K562 (cell line): ENCODE data around the gene UBE2H. TPM values are rescaled to one million over a fixed set of nuclear protein-coding genes. Genes with fewer than 3 reads are reported as not detected.

Experiments
- ATF1 ChIP-seq, 2 experiments: fragments of 450-650 bp in 1 of 2; IDR thresholded peaks; 2 replicates each; pipeline ENCODE4 v1.6.1; 2016; ENCODE audit warnings: missing compliant biosample characterization in 1 of 2, missing genetic modification characterization in 1 of 2
- CEBPZ ChIP-seq: fragments of 150-350 bp; IDR thresholded peaks from 2 replicates; pipeline ENCODE4 v1.6.1; 2014; ENCODE audit warnings: low read depth, mild to moderate bottlenecking, low read length, borderline replicate concordance
- ERF ChIP-seq: fragments of 450-650 bp; formaldehyde crosslinking; IDR thresholded peaks from 2 replicates; pipeline ENCODE4 v1.4.0; 2020; ENCODE audit warnings: mild to moderate bottlenecking, mixed read lengths
- ESRRA ChIP-seq: fragments of 450-650 bp; IDR thresholded peaks from 2 replicates; pipeline ENCODE4 v1.6.1; 2014; ENCODE audit warnings: low read depth, mild to moderate bottlenecking, moderate library complexity, borderline replicate concordance
- HES1 ChIP-seq: fragments of 450-650 bp; IDR thresholded peaks from 2 replicates; pipeline ENCODE4 v1.6.1; 2016; ENCODE audit warnings: low read depth, mild to moderate bottlenecking, moderate library complexity
- NFIC ChIP-seq: fragments of 450-650 bp; IDR thresholded peaks from 2 replicates; pipeline ENCODE4 v1.6.1; 2017; ENCODE audit warnings: mild to moderate bottlenecking, inconsistent platforms
- STAT5B ChIP-seq: fragments of 250-450 bp; sonication (Bioruptor Pico); IDR thresholded peaks from 2 replicates; pipeline ENCODE4 v1.8.0; 2021; ENCODE audit warnings: mild to moderate bottlenecking, inconsistent platforms
- TCF3 ChIP-seq: sonication (generic); formaldehyde crosslinking; IDR thresholded peaks from 2 replicates; pipeline ENCODE4 v1.4.0; 2020; ENCODE audit warnings: mild to moderate bottlenecking, missing genetic modification reagents
- ZBTB26 ChIP-seq: fragments of 450-650 bp; formaldehyde crosslinking; IDR thresholded peaks from 2 replicates; pipeline ENCODE4 v1.4.0; 2022; ENCODE audit warnings: missing genetic modification characterization
- ZNF239 ChIP-seq: fragments of 250-450 bp; sonication (Bioruptor Pico); IDR thresholded peaks from 2 replicates; pipeline ENCODE4 v1.4.0; 2020; ENCODE audit warnings: mild to moderate bottlenecking
- ZNF282 ChIP-seq: sonication (generic); formaldehyde crosslinking; IDR thresholded peaks from 2 replicates; pipeline ENCODE4 v1.8.1; 2023; ENCODE audit warnings: missing genetic modification reagents
- ZNF589 ChIP-seq: fragments of 200-800 bp; sonication (Bioruptor generic); IDR thresholded peaks from 2 replicates; pipeline ENCODE4 v1.6.1; 2016; ENCODE audit warnings: low read depth, missing genetic modification characterization, missing compliant biosample characterization
- ZNF639 ChIP-seq, 2 experiments: fragments of 200-800 bp in 1 of 2; sonication (Bioruptor generic) in 1 of 2; sonication (generic) in 1 of 2; formaldehyde crosslinking in 1 of 2; IDR thresholded peaks in 1 of 2; conservative IDR thresholded peaks in 1 of 2; 2 replicates each; pipeline versions ENCODE4 v1.5.0 to v1.6.1; 2016 to 2020; ENCODE audit warnings: missing compliant biosample characterization in 1 of 2, missing genetic modification characterization in 1 of 2, missing genetic modification reagents in 1 of 2
- ZNF76 ChIP-seq: fragments of 250-450 bp; sonication (Bioruptor Pico); IDR thresholded peaks from 2 replicates; pipeline ENCODE4 v1.4.0; 2020; ENCODE audit warnings: mild to moderate bottlenecking, moderate library complexity, borderline replicate concordance
- polyA plus RNA-seq, 8 experiments: library from polyadenylated mRNA; depleted of rRNA in 4 of 8; stranded (reverse) in 5 of 8; unstranded in 3 of 8; fragments of >200 nt; fragmentation: Nextera tagmentation in 2 of 8; fragmentation: Illumina TruSeq in 1 of 8; extraction: Ambion mirVana in 2 of 8; extraction: Trizol in 1 of 8; gene quantifications; 2 replicates each; pipeline versions ENCODE4 v1.2.1 to v1.2.3, GENCODE V29; 2011 to 2014; ENCODE audit warnings: inconsistent platforms in 1 of 8, missing spikeins in 1 of 8
- total RNA-seq, 7 experiments: library from RNA; depleted of rRNA in 6 of 7; stranded (reverse); fragments of >200 nt in 6 of 7; fragmentation: Illumina TruSeq in 2 of 7; extraction: Trizol in 2 of 7; gene quantifications; 2 replicates each; pipeline versions ENCODE4 v1.2.1 to v1.2.3, GENCODE V29; 2011 to 2021; ENCODE audit warnings: low replicate concordance in 1 of 7
- TF ChIP-seq, protein P1 (sequence below): conservative IDR thresholded peaks from 2 replicates; pipeline ENCODE4 v1.6.1; 2011; ENCODE audit warnings: low read depth, mild to moderate bottlenecking, low read length; ENCODE audit not compliant: control insufficient read depth
- TF ChIP-seq, protein P2 (sequence below): sonication (generic); formaldehyde crosslinking; IDR thresholded peaks from 2 replicates; pipeline ENCODE4 v1.9.0; 2022; ENCODE audit warnings: mild to moderate bottlenecking, missing genetic modification reagents
- TF ChIP-seq, protein P3 (sequence below): sonication (generic); formaldehyde crosslinking; IDR thresholded peaks from 2 replicates; pipeline ENCODE4 v1.8.0; 2023; ENCODE audit warnings: mild to moderate bottlenecking, missing genetic modification reagents

Gene UBE2H
- total and polyA plus RNA-seq, 9 of the 15 experiments (the other 6 are each of a cell fraction or from before 2014, with no cell fraction given) = 6.3 to 33.0 (median 13.3) TPM

DNA sequence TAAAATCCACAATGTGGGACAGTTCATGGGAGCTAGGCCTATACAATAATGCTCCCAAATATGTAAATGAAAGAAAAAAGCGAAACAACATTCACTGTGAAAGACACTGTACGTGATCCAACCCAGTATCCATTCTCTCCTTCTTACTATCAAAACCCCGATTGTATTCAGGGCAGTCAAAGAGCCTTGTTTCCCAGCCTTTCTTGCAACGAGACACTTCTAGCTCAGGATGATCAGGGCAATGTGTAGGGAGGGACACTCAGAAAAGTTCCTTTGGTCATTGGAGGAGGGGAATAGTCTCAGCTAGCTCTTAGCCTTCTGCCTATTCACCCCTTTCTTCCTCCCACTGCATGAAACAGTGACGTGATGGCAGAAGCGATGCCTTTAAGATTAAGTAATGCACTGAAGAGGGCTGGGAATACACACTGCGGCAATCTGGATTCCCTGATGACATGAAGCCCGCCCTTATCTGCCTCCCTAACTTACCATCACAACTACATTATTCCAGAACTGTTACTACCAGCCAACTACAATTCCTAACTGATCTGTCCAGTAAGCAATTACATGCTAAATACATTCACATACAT, 27.3 kb downstream of the UBE2H start (continued):
- TF ChIP-seq ZNF639 (CRISPR knock-in tag; conservative IDR thresholded peaks at IDR 0.05 in 1 of 2, IDR thresholded peaks at IDR 0.05 in 1 of 2) (no peak), ATF1 (CRISPR knock-in tag; IDR thresholded peaks at IDR 0.05) (no peak), ATF1 (tag; IDR thresholded peaks at IDR 0.05) (0 out of 2 replicates have a peak, but pooled peaks have one; percentile 12), ZNF239 (CRISPR knock-in tag) (no peak), ZBTB26 (CRISPR knock-in tag) (no peak), STAT5B (no peak), NFIC (no peak), HES1 (no peak), CEBPZ (no peak), ZNF282 (CRISPR knock-in tag) (no peak), ESRRA (no peak), ERF (CRISPR knock-in tag) (no peak), ZNF76 (CRISPR knock-in tag) (no peak), ZNF589 (CRISPR knock-in tag) (no peak), TCF3 (CRISPR knock-in tag) (no peak)
- TF ChIP-seq, protein P1, sequence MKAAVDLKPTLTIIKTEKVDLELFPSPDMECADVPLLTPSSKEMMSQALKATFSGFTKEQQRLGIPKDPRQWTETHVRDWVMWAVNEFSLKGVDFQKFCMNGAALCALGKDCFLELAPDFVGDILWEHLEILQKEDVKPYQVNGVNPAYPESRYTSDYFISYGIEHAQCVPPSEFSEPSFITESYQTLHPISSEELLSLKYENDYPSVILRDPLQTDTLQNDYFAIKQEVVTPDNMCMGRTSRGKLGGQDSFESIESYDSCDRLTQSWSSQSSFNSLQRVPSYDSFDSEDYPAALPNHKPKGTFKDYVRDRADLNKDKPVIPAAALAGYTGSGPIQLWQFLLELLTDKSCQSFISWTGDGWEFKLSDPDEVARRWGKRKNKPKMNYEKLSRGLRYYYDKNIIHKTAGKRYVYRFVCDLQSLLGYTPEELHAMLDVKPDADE = no peak
- TF ChIP-seq, protein P2, sequence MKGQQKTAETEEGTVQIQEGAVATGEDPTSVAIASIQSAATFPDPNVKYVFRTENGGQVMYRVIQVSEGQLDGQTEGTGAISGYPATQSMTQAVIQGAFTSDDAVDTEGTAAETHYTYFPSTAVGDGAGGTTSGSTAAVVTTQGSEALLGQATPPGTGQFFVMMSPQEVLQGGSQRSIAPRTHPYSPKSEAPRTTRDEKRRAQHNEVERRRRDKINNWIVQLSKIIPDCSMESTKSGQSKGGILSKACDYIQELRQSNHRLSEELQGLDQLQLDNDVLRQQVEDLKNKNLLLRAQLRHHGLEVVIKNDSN = 0 out of 2 replicates have a peak, but pooled peaks have one; percentile 14
- TF ChIP-seq, protein P3, sequence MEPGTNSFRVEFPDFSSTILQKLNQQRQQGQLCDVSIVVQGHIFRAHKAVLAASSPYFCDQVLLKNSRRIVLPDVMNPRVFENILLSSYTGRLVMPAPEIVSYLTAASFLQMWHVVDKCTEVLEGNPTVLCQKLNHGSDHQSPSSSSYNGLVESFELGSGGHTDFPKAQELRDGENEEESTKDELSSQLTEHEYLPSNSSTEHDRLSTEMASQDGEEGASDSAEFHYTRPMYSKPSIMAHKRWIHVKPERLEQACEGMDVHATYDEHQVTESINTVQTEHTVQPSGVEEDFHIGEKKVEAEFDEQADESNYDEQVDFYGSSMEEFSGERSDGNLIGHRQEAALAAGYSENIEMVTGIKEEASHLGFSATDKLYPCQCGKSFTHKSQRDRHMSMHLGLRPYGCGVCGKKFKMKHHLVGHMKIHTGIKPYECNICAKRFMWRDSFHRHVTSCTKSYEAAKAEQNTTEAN (CRISPR knock-in tag) = no peak
